ENCODE measurements around the gene CXCL10.
"Not testable (repeated sequence)": the region's sequence is repeated elsewhere in the genome, so short reads cannot be mapped to it uniquely, and the experiment has no call there.

Gene CXCL10

GRCh38 chr4:76023389-76023788 lies at the start of gene CXCL10:
TSS of gene CXCL10 (minus strand) at chr4:76023497. CDS start at chr4:76023431, 66 bp downstream.
- no peak for DNase-seq

- no peak for DNase-seq
Observed at GRCh38 chr4:76072760-76073159, 49.5 kb upstream of the CXCL10 start.

- DNase-seq: peak; percentile 43
Observed at GRCh38 chr4:76067652-76068286, 44.5 kb upstream of the CXCL10 start.

- no peak for DNase-seq
Observed at GRCh38 chr4:76066546-76066945, 43.2 kb upstream of the CXCL10 start.

GRCh38 chr4:76061982-76062381 lies 38.7 kb upstream of the CXCL10 start:
- no peak for DNase-seq

- DNase-seq: no peak
Observed at GRCh38 chr4:76061421-76061820, 38.1 kb upstream of the CXCL10 start.

- no peak for DNase-seq
Observed at GRCh38 chr4:76060506-76060905, 37.2 kb upstream of the CXCL10 start.

- DNase-seq: no peak
Observed at GRCh38 chr4:76059750-76060149, 36.5 kb upstream of the CXCL10 start.

- no peak for DNase-seq
Observed at GRCh38 chr4:76058888-76059426, 35.7 kb upstream of the CXCL10 start.

- DNase-seq: no peak
Observed at GRCh38 chr4:76058302-76058701, 35.0 kb upstream of the CXCL10 start.

- DNase-seq: no peak
Observed at GRCh38 chr4:76055421-76055820, 32.1 kb upstream of the CXCL10 start.

- DNase-seq: no peak
Observed at GRCh38 chr4:76055016-76055415, 31.7 kb upstream of the CXCL10 start.

- no peak for DNase-seq
Observed at GRCh38 chr4:76053730-76054129, 30.4 kb upstream of the CXCL10 start.

- not testable (repeated sequence) for DNase-seq
Observed at GRCh38 chr4:76050560-76051050, 27.3 kb upstream of the CXCL10 start.

GRCh38 chr4:76049860-76050416 lies 26.6 kb upstream of the CXCL10 start:
- not testable (repeated sequence) for DNase-seq

GRCh38 chr4:76044686-76045085 lies 21.4 kb upstream of the CXCL10 start:
- not testable (repeated sequence) for DNase-seq

GRCh38 chr4:76043306-76043705 lies 20.0 kb upstream of the CXCL10 start:
- not testable (repeated sequence) for DNase-seq

- DNase-seq: not testable (repeated sequence)
Observed at GRCh38 chr4:76042241-76042998, 19.1 kb upstream of the CXCL10 start.

GRCh38 chr4:76036855-76037254 lies 13.6 kb upstream of the CXCL10 start:
- no peak for DNase-seq

GRCh38 chr4:76035799-76036380 lies 12.6 kb upstream of the CXCL10 start, which contains the start of gene CXCL11:
TSS of gene CXCL11 (minus strand) at chr4:76036070. CDS start at chr4:76035987, 83 bp downstream.
- DNase-seq: no peak

- no peak for DNase-seq
Observed at GRCh38 chr4:76035141-76035540, 11.8 kb upstream of the CXCL10 start.

- no peak for DNase-seq
Observed at GRCh38 chr4:76029300-76029699, 6.0 kb upstream of the CXCL10 start.

- no peak for DNase-seq
Observed at GRCh38 chr4:76028350-76028765, 5.1 kb upstream of the CXCL10 start.
